Right forelimb (tissue), 1 donor: ENCODE measurements around the gene SPTBN4.
A peak's percentile ranks its signal among the peaks of the same experiment; 100 is the strongest.
"Not testable (repeated sequence)": the region's sequence is repeated elsewhere in the genome, so short reads cannot be mapped to it uniquely, and the experiment has no call there.

Experiments
- DNase-seq: peaks from one replicate; pipeline ENCODE4 v3.0.0-alpha.2; 2018

The SPTBN4 gene

GRCh38 chr19:40466985-40467734 lies at the start of gene SPTBN4:
Gene SPTBN4, plus strand, starts transcription at chr19:40467001. Its CDS starts 5,621 bp downstream, at chr19:40472622.
- no peak for DNase-seq

GRCh38 chr19:40417643-40417981 lies 49.2 kb upstream of the SPTBN4 start:
- no peak for DNase-seq

GRCh38 chr19:40418040-40418439 lies 48.8 kb upstream of the SPTBN4 start:
- DNase-seq = no peak

GRCh38 chr19:40419066-40419612 lies 47.7 kb upstream of the SPTBN4 start:
- no peak for DNase-seq

- DNase-seq = no peak
Observed at GRCh38 chr19:40419780-40420179, 47.0 kb upstream of the SPTBN4 start.

- DNase-seq = no peak
Observed at GRCh38 chr19:40420451-40420765, 46.4 kb upstream of the SPTBN4 start.

GRCh38 chr19:40420766-40421765 lies 45.7 kb upstream of the SPTBN4 start:
- DNase-seq = peak; percentile 96

GRCh38 chr19:40421993-40422747 lies 44.6 kb upstream of the SPTBN4 start:
- DNase-seq = no peak

- no peak for DNase-seq
Observed at GRCh38 chr19:40422748-40423566, 43.8 kb upstream of the SPTBN4 start.

GRCh38 chr19:40423938-40424337 lies 42.9 kb upstream of the SPTBN4 start:
- no peak for DNase-seq

GRCh38 chr19:40424637-40425449 lies 42.0 kb upstream of the SPTBN4 start:
- no peak for DNase-seq

GRCh38 chr19:40425450-40426287 lies 41.1 kb upstream of the SPTBN4 start, which contains the start of gene SERTAD1:
Gene SERTAD1, minus strand, starts transcription at chr19:40425992. Its CDS starts 2,446 bp downstream, at chr19:40423546.
- peak; percentile 100 for DNase-seq

- not testable (repeated sequence) for DNase-seq
Observed at GRCh38 chr19:40428197-40428596, 38.6 kb upstream of the SPTBN4 start.

- DNase-seq = not testable (repeated sequence)
Observed at GRCh38 chr19:40430242-40430641, 36.6 kb upstream of the SPTBN4 start.

GRCh38 chr19:40431698-40432097 lies 35.1 kb upstream of the SPTBN4 start:
- no peak for DNase-seq

- DNase-seq = not testable (repeated sequence)
Observed at GRCh38 chr19:40432760-40433159, 34.0 kb upstream of the SPTBN4 start.

GRCh38 chr19:40433391-40434216 lies 33.2 kb upstream of the SPTBN4 start:
- peak; percentile 93 for DNase-seq

- no peak for DNase-seq
Observed at GRCh38 chr19:40438284-40438683, 28.5 kb upstream of the SPTBN4 start.

- no peak for DNase-seq
Observed at GRCh38 chr19:40441719-40442253, 25.0 kb upstream of the SPTBN4 start.
